Esophagus squamous epithelium (tissue), 5 donors: ENCODE measurements around the gene RHBDD3. TPM values are rescaled to one million over a fixed set of nuclear protein-coding genes. Genes with fewer than 3 reads are reported as not detected.
"Not testable (repeated sequence)": the region's sequence is repeated elsewhere in the genome, so short reads cannot be mapped to it uniquely, and the experiment has no call there.

ENCODE experiments used
- DNase-seq: peaks from one replicate; lab custom pipeline; 2025; lab: John Stamatoyannopoulos, UW
- H3K27ac ChIP-seq, 4 donors: fragments of 200-600 bp; sonication (generic); one replicate each; pipeline ENCODE4 v1.5.1; 2016 to 2019; ENCODE audit warnings: mild to moderate bottlenecking in 1 of 4
- H3K27me3 ChIP-seq, 4 donors: fragments of 200-600 bp; sonication (generic); 1 replicate in 3 of 4; 2 replicates in 1 of 4; pipeline versions ENCODE4 v1.5.1 to v1.6.0; 2017 to 2021; ENCODE audit warnings: antibody characterized with exemption in 1 of 4
- H3K36me3 ChIP-seq, 3 donors: fragments of 200-600 bp; sonication (generic); one replicate each; pipeline ENCODE4 v1.5.1; 2016 to 2019
- H3K4me1 ChIP-seq, 3 donors: fragments of 200-600 bp; sonication (generic); one replicate each; pipeline ENCODE4 v1.5.1; 2017 to 2019
- H3K4me3 ChIP-seq, 4 donors: fragments of 200-600 bp; sonication (generic); 1 replicate in 3 of 4; 2 replicates in 1 of 4; pipeline ENCODE4 v1.5.1; 2016 to 2019; ENCODE audit warnings: mild to moderate bottlenecking in 2 of 4, moderate library complexity in 1 of 4
- H3K9me3 ChIP-seq, 3 donors: fragments of 200-600 bp; sonication (generic); one replicate each; pipeline ENCODE4 v1.5.1; 2016 to 2019
- POLR2A ChIP-seq, 4 donors: fragments of 450-650 bp; IDR thresholded peaks; one replicate each; pipeline ENCODE4 v1.6.1; 2017; ENCODE audit warnings: antibody characterized with exemption in 4 of 4, mild to moderate bottlenecking in 4 of 4, moderate library complexity in 3 of 4
- WGBS, 2 donors: methylation state at CpG; one replicate each; pipeline ENCODE4 v1.1.5; 2018; 5-methylcytosine and 5-hydroxymethylcytosine counted together
- intact Hi-C: fragments of 100-400 bp; cut with DNase I; formaldehyde crosslinking; loops from one replicate; pipeline ENCODE4 v1.15.0; 2022
- total RNA-seq, 4 donors: library from RNA; depleted of rRNA; stranded (reverse); fragments of >200 nt; gene quantifications; one replicate each; pipeline ENCODE4 v1.1.0, GENCODE V29; 2016
- TF ChIP-seq, protein P1 (sequence below), 6 experiments: fragments of 450-650 bp in 4 of 6; fragments of 200-600 bp in 2 of 6; sonication (generic) in 2 of 6; IDR thresholded peaks; one replicate each; pipeline ENCODE4 v1.5.1; 2016 to 2019; ENCODE audit warnings: antibody characterized with exemption in 6 of 6, mild to moderate bottlenecking in 4 of 6, moderate library complexity in 4 of 6
- donor health status: DM: yes; HTN: yes; CAD: no.

RHBDD3 gene
- total RNA-seq, 4 donors from 2014 or later, result 14.3 to 28.2 (median 20.1) TPM

- Histone ChIP-seq H3K36me3 (no peaks in the 10 kb centered on the region), H3K4me1 (peaks cover 0 to 6% (median 0%) of the 10 kb centered on the region in 3 donors), H3K4me3 (no peak overlapping the region), H3K27me3 (no peaks in the 10 kb centered on the region), H3K27ac (no peak overlapping the region), H3K9me3 (peaks cover 0 to 4% (median 0%) of the 10 kb centered on the region in 3 donors)
- intact Hi-C loops, result no loop called here
- TF ChIP-seq, protein P1, sequence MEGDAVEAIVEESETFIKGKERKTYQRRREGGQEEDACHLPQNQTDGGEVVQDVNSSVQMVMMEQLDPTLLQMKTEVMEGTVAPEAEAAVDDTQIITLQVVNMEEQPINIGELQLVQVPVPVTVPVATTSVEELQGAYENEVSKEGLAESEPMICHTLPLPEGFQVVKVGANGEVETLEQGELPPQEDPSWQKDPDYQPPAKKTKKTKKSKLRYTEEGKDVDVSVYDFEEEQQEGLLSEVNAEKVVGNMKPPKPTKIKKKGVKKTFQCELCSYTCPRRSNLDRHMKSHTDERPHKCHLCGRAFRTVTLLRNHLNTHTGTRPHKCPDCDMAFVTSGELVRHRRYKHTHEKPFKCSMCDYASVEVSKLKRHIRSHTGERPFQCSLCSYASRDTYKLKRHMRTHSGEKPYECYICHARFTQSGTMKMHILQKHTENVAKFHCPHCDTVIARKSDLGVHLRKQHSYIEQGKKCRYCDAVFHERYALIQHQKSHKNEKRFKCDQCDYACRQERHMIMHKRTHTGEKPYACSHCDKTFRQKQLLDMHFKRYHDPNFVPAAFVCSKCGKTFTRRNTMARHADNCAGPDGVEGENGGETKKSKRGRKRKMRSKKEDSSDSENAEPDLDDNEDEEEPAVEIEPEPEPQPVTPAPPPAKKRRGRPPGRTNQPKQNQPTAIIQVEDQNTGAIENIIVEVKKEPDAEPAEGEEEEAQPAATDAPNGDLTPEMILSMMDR (IDR thresholded peaks at IDR 0.05), result peak; percentile 86 to 99 (median 92)
- no peak for TF ChIP-seq POLR2A (IDR thresholded peaks at IDR 0.05)
- DNase-seq, result peak; percentile 10
- WGBS, 2 donors, result 71 to 81% methylated on average over 5 to 6 of the region's 11 CpGs
These were observed 22.0 kb downstream of the RHBDD3 start for GRCh38 chr22:29245626-29246385.

GRCh38 chr22:29244785-29245625, 22.8 kb downstream of the RHBDD3 start:
- 76 to 79% methylated on average over 5 of the region's 7 CpGs for WGBS, 2 donors
- TF ChIP-seq, protein P1 (IDR thresholded peaks at IDR 0.05), result no peak
- TF ChIP-seq POLR2A (IDR thresholded peaks at IDR 0.05), result no peak
- Histone ChIP-seq H3K4me1 (peaks cover 0 to 6% (median 0%) of the 10 kb centered on the region in 3 donors), H3K27ac (no peak overlapping the region), H3K36me3 (no peaks in the 10 kb centered on the region), H3K4me3 (no peak overlapping the region), H3K27me3 (no peaks in the 10 kb centered on the region), H3K9me3 (peaks cover 0 to 4% (median 0%) of the 10 kb centered on the region in 3 donors)
- DNase-seq, result no peak
- intact Hi-C loops, result no loop called here

DNA sequence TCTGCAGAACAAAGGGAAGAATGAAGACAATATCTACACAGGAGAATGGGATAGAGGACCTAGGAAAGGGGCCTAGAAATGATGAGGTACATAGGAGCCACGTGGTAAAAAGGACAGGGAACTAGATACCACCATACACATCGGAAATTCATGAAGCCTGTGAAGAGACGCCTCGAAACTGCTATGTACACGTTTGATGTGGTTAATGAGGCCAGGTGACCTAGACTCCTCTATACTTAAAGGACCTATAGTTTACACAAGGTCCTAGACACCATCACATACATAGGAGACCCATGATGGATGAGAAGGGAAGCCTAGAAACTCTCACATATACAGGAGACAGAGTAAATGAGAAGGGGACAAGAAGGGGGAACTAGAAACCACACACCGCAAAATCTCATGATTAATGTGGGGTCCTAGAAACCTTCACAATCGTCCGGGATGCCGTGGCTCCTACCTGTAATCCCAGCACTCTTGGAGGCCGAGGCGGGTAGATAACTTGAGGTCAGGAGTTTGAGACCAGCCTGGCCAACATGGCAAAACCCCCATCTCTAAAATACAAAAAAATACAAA, 23.8 kb downstream of the RHBDD3 start:
- Histone ChIP-seq H3K27me3 (no peaks in the 10 kb centered on the region), H3K4me3 (no peak overlapping the region), H3K4me1 (peaks cover 0 to 6% (median 0%) of the 10 kb centered on the region in 3 donors), H3K9me3 (peaks cover 0 to 4% (median 0%) of the 10 kb centered on the region in 3 donors), H3K27ac (no peak overlapping the region), H3K36me3 (no peaks in the 10 kb centered on the region)
- WGBS, 2 donors, result 72 to 81% methylated on average over 9 to 11 of the region's 11 CpGs
- no peak for DNase-seq
- TF ChIP-seq, protein P1 (IDR thresholded peaks at IDR 0.05), result no peak
- TF ChIP-seq POLR2A (IDR thresholded peaks at IDR 0.05), result no peak
- intact Hi-C loops, result no loop called here

GRCh38 chr22:29240481-29240880, 27.3 kb downstream of the RHBDD3 start:
- H3K36me3 ChIP-seq, H3K27me3 ChIP-seq, H3K4me3 ChIP-seq, H3K27ac ChIP-seq, intact Hi-C loops, H3K4me1 ChIP-seq, H3K9me3 ChIP-seq, DNase-seq: not testable (repeated sequence)
- WGBS, 2 donors, result 68 to 76% methylated on average over 9 of the region's 9 CpGs

GRCh38 chr22:29233277-29233877, 34.4 kb downstream of the RHBDD3 start:
- Histone ChIP-seq H3K27me3 (no peaks in the 10 kb centered on the region), H3K4me1 (peaks cover 0 to 13% (median 5%) of the 10 kb centered on the region in 3 donors), H3K27ac (no peak overlapping the region), H3K4me3 (no peak overlapping the region), H3K36me3 (no peaks in the 10 kb centered on the region), H3K9me3 (no peaks in the 10 kb centered on the region)
- DNase-seq, result no peak
- intact Hi-C loops, result no loop called here
- WGBS, 2 donors, result 75 to 88% methylated on average over 1 of the region's 1 CpG
- TF ChIP-seq, protein P1 (IDR thresholded peaks at IDR 0.05), result no peak
- TF ChIP-seq POLR2A (IDR thresholded peaks at IDR 0.05), result no peak
